Mesothelial cell of epicardium (in vitro differentiated cells): Measurements from ENCODE around the gene HLA-B. TPM values are rescaled to one million over a fixed set of nuclear protein-coding genes. Genes with fewer than 3 reads are reported as not detected.

Experiments
- DNase-seq, 2 experiments: peaks; one replicate each; pipeline ENCODE4 v3.0.0; 2021; ENCODE audit warnings: low spot score in 2 of 2; ENCODE audit not compliant: unreplicated experiment in 2 of 2
- H3K27ac Mint-ChIP-seq: 2 replicates; pipeline ENCODE4 v1.8.0; 2021; ENCODE audit warnings: mixed read lengths
- H3K27me3 Mint-ChIP-seq: 2 replicates; pipeline ENCODE4 v1.8.0; 2021; ENCODE audit warnings: low read depth, mixed read lengths
- H3K36me3 Mint-ChIP-seq: 2 replicates; pipeline ENCODE4 v1.8.0; 2021; ENCODE audit warnings: mixed read lengths
- H3K4me1 Mint-ChIP-seq: 2 replicates; pipeline ENCODE4 v1.8.0; 2021; ENCODE audit warnings: mixed read lengths
- H3K4me3 Mint-ChIP-seq: 2 replicates; pipeline ENCODE4 v1.8.0; 2021; ENCODE audit warnings: mild to moderate bottlenecking, moderate library complexity, mixed read lengths
- H3K9me3 Mint-ChIP-seq: 2 replicates; pipeline ENCODE4 v1.8.0; 2021; ENCODE audit warnings: mixed read lengths
- CTCF ChIP-seq: fragments of 200-600 bp; sonication (generic); IDR thresholded peaks from one replicate; pipeline ENCODE4 v1.5.0; 2021; ENCODE audit warnings: antibody characterized with exemption; ENCODE audit not compliant: unreplicated experiment
- total RNA-seq: library from RNA; stranded (reverse); gene quantifications from 3 replicates; pipeline ENCODE4 v1.2.1, GENCODE V29; 2021

The HLA-B gene
- total RNA-seq, 1 donor from 2014 or later, result 47.7 TPM

GRCh38 chr6:31353384-31353945, 3.5 kb downstream of the HLA-B start:
- Mint-ChIP-seq H3K4me3 (no peak overlapping the region), H3K27ac (no peak overlapping the region), H3K27me3 (peaks cover 96% of the 10 kb centered on the region), H3K9me3 (no peaks in the 10 kb centered on the region), H3K4me1 (no peaks in the 10 kb centered on the region), H3K36me3 (no peaks in the 10 kb centered on the region)
- no peak for DNase-seq
- no peak for TF ChIP-seq CTCF

GRCh38 chr6:31352683-31353383, 4.1 kb downstream of the HLA-B start:
- Mint-ChIP-seq H3K4me1 (no peaks in the 10 kb centered on the region), H3K4me3 (no peak overlapping the region), H3K27me3 (peaks cover 96% of the 10 kb centered on the region), H3K9me3 (no peaks in the 10 kb centered on the region), H3K27ac (no peak overlapping the region), H3K36me3 (no peaks in the 10 kb centered on the region)
- no peak for TF ChIP-seq CTCF
- DNase-seq, result no peak

GRCh38 chr6:31352310-31352682, 4.7 kb downstream of the HLA-B start:
- no peak for TF ChIP-seq CTCF
- Mint-ChIP-seq H3K4me3 (no peak overlapping the region), H3K27me3 (peaks cover 95% of the 10 kb centered on the region), H3K4me1 (no peaks in the 10 kb centered on the region), H3K36me3 (no peaks in the 10 kb centered on the region), H3K9me3 (no peaks in the 10 kb centered on the region), H3K27ac (no peak overlapping the region)
- DNase-seq, result no peak

GRCh38 chr6:31351401-31352309, 5.3 kb downstream of the HLA-B start:
- no peak for DNase-seq
- H3K4me1 Mint-ChIP-seq, result no peaks in the 10 kb centered on the region
- no peaks in the 10 kb centered on the region for H3K9me3 Mint-ChIP-seq
- H3K27me3 Mint-ChIP-seq, result peaks cover 93% of the 10 kb centered on the region
- H3K36me3 Mint-ChIP-seq, result no peaks in the 10 kb centered on the region
- no peak overlapping the region for H3K27ac Mint-ChIP-seq
- no peak for TF ChIP-seq CTCF
- H3K4me3 Mint-ChIP-seq, result no peak overlapping the region

- Mint-ChIP-seq H3K27me3 (peaks cover 92% of the 10 kb centered on the region), H3K9me3 (no peaks in the 10 kb centered on the region), H3K36me3 (no peaks in the 10 kb centered on the region), H3K4me3 (no peak overlapping the region), H3K4me1 (no peaks in the 10 kb centered on the region), H3K27ac (no peak overlapping the region)
- no peak for DNase-seq
- no peak for TF ChIP-seq CTCF
Observed at GRCh38 chr6:31351033-31351380, 6.0 kb downstream of the HLA-B start.
